H9 (cell line): Measurements from ENCODE around the gene MED28. TPM values are rescaled to one million over a fixed set of nuclear protein-coding genes. Genes with fewer than 3 reads are reported as not detected.

Experiments used
- DNase-seq: peaks from one replicate; pipeline ENCODE4 v3.0.0-alpha.2; 2017
- H2AFZ ChIP-seq: one replicate; pipeline ENCODE4 v1.6.1; 2013; ENCODE audit warnings: mild to moderate bottlenecking, low read length, control low read depth, moderate library complexity
- H2AK5ac ChIP-seq: 2 replicates; pipeline ENCODE4 v1.6.1; 2013; ENCODE audit warnings: low read length, control low read depth, mixed read lengths; ENCODE audit not compliant: insufficient read length
- H2BK120ac ChIP-seq: one replicate; pipeline ENCODE4 v1.6.1; 2013; ENCODE audit warnings: low read depth, mild to moderate bottlenecking, low read length, control low read depth, inconsistent platforms; ENCODE audit not compliant: poor library complexity, severe bottlenecking
- H2BK12ac ChIP-seq: 2 replicates; pipeline ENCODE4 v1.6.1; 2013; ENCODE audit warnings: low read length, control low read depth, mixed read lengths, low read depth; ENCODE audit not compliant: insufficient read length
- H2BK15ac ChIP-seq: 2 replicates; pipeline ENCODE4 v1.6.1; 2013; ENCODE audit warnings: low read depth, low read length, control low read depth
- H2BK20ac ChIP-seq: one replicate; pipeline ENCODE4 v1.6.1; 2013; ENCODE audit warnings: low read depth, mild to moderate bottlenecking, low read length, control low read depth, inconsistent platforms; ENCODE audit not compliant: poor library complexity, severe bottlenecking
- H2BK5ac ChIP-seq: 2 replicates; pipeline ENCODE4 v1.6.1; 2013; ENCODE audit warnings: low read length, control low read depth, mixed read lengths; ENCODE audit not compliant: insufficient read length
- H3K14ac ChIP-seq: 2 replicates; pipeline ENCODE4 v1.6.1; 2013; ENCODE audit warnings: low read length, control low read depth; ENCODE audit not compliant: insufficient read depth
- H3K18ac ChIP-seq: 2 replicates; pipeline ENCODE4 v1.6.1; 2013; ENCODE audit warnings: low read depth, mild to moderate bottlenecking, mixed read lengths, low read length, control low read depth; ENCODE audit not compliant: insufficient read length
- H3K23ac ChIP-seq: 2 replicates; pipeline ENCODE4 v1.6.1; 2013; ENCODE audit warnings: low read length, control low read depth, mixed read lengths, low read depth; ENCODE audit not compliant: insufficient read length
- H3K23me2 ChIP-seq: 2 replicates; pipeline ENCODE4 v1.6.1; 2013; ENCODE audit warnings: low read depth, mild to moderate bottlenecking, mixed read lengths, low read length, control low read depth; ENCODE audit not compliant: insufficient read length, poor library complexity, severe bottlenecking
- H3K27ac ChIP-seq: 2 replicates; pipeline ENCODE4 v1.5.1; 2013; ENCODE audit warnings: low read length, control low read depth, mixed read lengths, low read depth; ENCODE audit not compliant: insufficient read length
- H3K27me3 ChIP-seq: 2 replicates; pipeline ENCODE4 v1.6.1; 2013; ENCODE audit warnings: low read length, control low read depth, inconsistent platforms; ENCODE audit not compliant: insufficient read depth
- H3K4ac ChIP-seq: 2 replicates; pipeline ENCODE4 v1.6.1; 2013; ENCODE audit warnings: low read depth, mild to moderate bottlenecking, control low read depth, inconsistent platforms, low read length, moderate library complexity
- H3K4me1 ChIP-seq: 2 replicates; pipeline ENCODE4 v1.6.1; 2013; ENCODE audit warnings: low read length, control low read depth, inconsistent platforms; ENCODE audit not compliant: insufficient read depth
- H3K4me2 ChIP-seq: 2 replicates; pipeline ENCODE4 v1.6.1; 2013; ENCODE audit warnings: low read length, control low read depth, mixed read lengths; ENCODE audit not compliant: insufficient read length, insufficient read depth
- H3K56ac ChIP-seq: 2 replicates; pipeline ENCODE4 v1.6.1; 2013; ENCODE audit warnings: low read depth, mild to moderate bottlenecking, mixed read lengths, low read length, control low read depth; ENCODE audit not compliant: insufficient read length
- H3K79me1 ChIP-seq: 2 replicates; pipeline ENCODE4 v1.6.1; 2013; ENCODE audit warnings: low read depth, mild to moderate bottlenecking, moderate library complexity, low read length, control low read depth, inconsistent platforms; ENCODE audit not compliant: insufficient read depth, poor library complexity, severe bottlenecking
- H3K79me2 ChIP-seq: 2 replicates; pipeline ENCODE4 v1.6.1; 2013; ENCODE audit warnings: low read length, control low read depth, inconsistent platforms; ENCODE audit not compliant: insufficient read depth
- H3K9ac ChIP-seq: 2 replicates; pipeline ENCODE4 v1.6.1; 2013; ENCODE audit warnings: low read length, control low read depth, mixed read lengths; ENCODE audit not compliant: insufficient read length; ENCODE audit errors: extremely low read depth
- H3K9me3 ChIP-seq: one replicate; pipeline ENCODE4 v1.6.1; 2013; ENCODE audit warnings: low read depth, low read length, inconsistent platforms; ENCODE audit not compliant: control insufficient read depth
- H3T11ph ChIP-seq: one replicate; pipeline ENCODE4 v1.6.1; 2013; ENCODE audit warnings: mild to moderate bottlenecking, low read length, control low read depth, inconsistent platforms
- H4K20me1 ChIP-seq: one replicate; pipeline ENCODE4 v1.6.1; 2013; ENCODE audit not compliant: control insufficient read depth, insufficient read length, insufficient read depth
- H4K5ac ChIP-seq: 2 replicates; pipeline ENCODE4 v1.6.1; 2013; ENCODE audit warnings: low read depth, mild to moderate bottlenecking, mixed read lengths, low read length, control low read depth; ENCODE audit not compliant: insufficient read length
- H4K8ac ChIP-seq: replicated peaks from 2 replicates; pipeline ENCODE4 v1.6.1; 2013; ENCODE audit warnings: low read length, control low read depth, mixed read lengths, low read depth; ENCODE audit not compliant: insufficient read length
- H4K91ac ChIP-seq: 2 replicates; pipeline ENCODE4 v1.6.1; 2013; ENCODE audit warnings: low read depth, mild to moderate bottlenecking, moderate library complexity, mixed read lengths, low read length, control low read depth; ENCODE audit not compliant: insufficient read length
- H3K27ac Mint-ChIP-seq, 3 experiments: 2 replicates in 2 of 3; 3 replicates in 1 of 3; pipeline ENCODE4 v1.8.0; 2020 to 2021; ENCODE audit warnings: mixed read lengths in 3 of 3, mild to moderate bottlenecking in 1 of 3, moderate library complexity in 1 of 3
- H3K27me3 Mint-ChIP-seq: 2 replicates; pipeline ENCODE4 v1.8.0; 2021; ENCODE audit warnings: low read depth, mild to moderate bottlenecking, moderate library complexity, mixed read lengths
- H3K36me3 Mint-ChIP-seq, 3 experiments: 2 replicates in 2 of 3; 3 replicates in 1 of 3; pipeline ENCODE4 v1.8.0; 2020 to 2021; ENCODE audit warnings: low read depth in 3 of 3, mixed read lengths in 3 of 3; ENCODE audit not compliant: insufficient read depth in 1 of 3
- H3K4me1 Mint-ChIP-seq, 2 experiments: 2 replicates each; pipeline ENCODE4 v1.8.0; 2020; ENCODE audit warnings: mixed read lengths in 2 of 2
- H3K4me3 Mint-ChIP-seq, 2 experiments: 2 replicates in 1 of 2; 3 replicates in 1 of 2; pipeline ENCODE4 v1.8.0; 2020 to 2021; ENCODE audit warnings: mild to moderate bottlenecking in 2 of 2, mixed read lengths in 2 of 2, moderate library complexity in 1 of 2
- H3K9me3 Mint-ChIP-seq, 2 experiments: 2 replicates in 1 of 2; 3 replicates in 1 of 2; pipeline ENCODE4 v1.8.0; 2020; ENCODE audit warnings: mild to moderate bottlenecking in 2 of 2, mixed read lengths in 2 of 2, moderate library complexity in 1 of 2
- CTCF ChIP-seq: fragments of 200-600 bp; sonication (generic); conservative IDR thresholded peaks from 3 replicates; pipeline ENCODE4 v1.8.0; 2021; ENCODE audit warnings: antibody characterized with exemption, mild to moderate bottlenecking
- WGBS: extraction: QIAGEN DNeasy Blood & Tissue Kit; methylation state at CpG from one replicate; pipeline ENCODE4 v1.1.7; 2013; ENCODE audit warnings: missing lambda C conversion rate, low lambda C conversion rate, mixed read lengths; ENCODE audit not compliant: insufficient read length; ENCODE audit errors: extremely low coverage; 5-methylcytosine and 5-hydroxymethylcytosine counted together
- total RNA-seq: library from RNA; stranded (reverse); gene quantifications from 2 replicates; pipeline ENCODE4 v1.2.1, GENCODE V29; 2021

Gene MED28
- total RNA-seq, 1 experiment from 2014 or later, result 90.4 TPM

- H3K23ac ChIP-seq, result no peak overlapping the region
- WGBS, result no CpG with 5 or more reads among the region's 6 CpGs
- no peak overlapping the region for H3K14ac ChIP-seq
- no peak overlapping the region for H4K8ac ChIP-seq
- H3K79me1 ChIP-seq, result no peaks in the 10 kb centered on the region
- no peak overlapping the region for H3K4ac ChIP-seq
- H3K79me2 ChIP-seq, result no peaks in the 10 kb centered on the region
- H2BK120ac ChIP-seq, result no peak overlapping the region
- Mint-ChIP-seq H3K27me3 (peaks cover 6% of the 10 kb centered on the region; the same call in 1 of the 2 replicates), H3K27ac (no peak overlapping the region), H3K4me3 (peak overlapping the region; percentile 82 to 90), H3K4me1 (peaks cover 19 to 20% of the 10 kb centered on the region in 2 experiments), H3K36me3 (peaks cover 13 to 39% (median 24%) of the 10 kb centered on the region in 3 experiments; a peak in 6 of 7 replicates), H3K9me3 (no peaks in the 10 kb centered on the region; a peak in 1 of 5 replicates)
- no peaks in the 10 kb centered on the region; the same call in 1 of the 2 replicates for H3K4me1 ChIP-seq
- H3K27me3 ChIP-seq, result no peaks in the 10 kb centered on the region; the same call in 1 of the 2 replicates
- no peak overlapping the region for H3T11ph ChIP-seq
- no peak overlapping the region for H2AK5ac ChIP-seq
- no peak overlapping the region for H2BK12ac ChIP-seq
- TF ChIP-seq CTCF, result no peak
- no peak overlapping the region for H2BK15ac ChIP-seq
- no peak overlapping the region for H2BK20ac ChIP-seq
- peak overlapping the region; percentile 96 for H3K4me2 ChIP-seq
- no peak overlapping the region for H3K27ac ChIP-seq
- no peak overlapping the region for H3K9ac ChIP-seq
- H3K9me3 ChIP-seq, result no peaks in the 10 kb centered on the region
- H2BK5ac ChIP-seq, result no peak overlapping the region
- no peak for DNase-seq
- H3K56ac ChIP-seq, result no peak overlapping the region
- peaks cover 9% of the 10 kb centered on the region for H3K23me2 ChIP-seq
- no peak overlapping the region for H4K91ac ChIP-seq
- no peak overlapping the region for H2AFZ ChIP-seq
- H4K5ac ChIP-seq, result no peak overlapping the region
- H4K20me1 ChIP-seq, result no peaks in the 10 kb centered on the region
- no peak overlapping the region for H3K18ac ChIP-seq
Measured at GRCh38 chr4:17578482-17578891, 36.0 kb upstream of the MED28 start.
